Measurements from ENCODE around the gene FABP7.

- TF ChIP-seq RXRA (IDR thresholded peaks at IDR 0.05), result no peak
- TF ChIP-seq TAF1 (conservative IDR thresholded peaks at IDR 0.05), result no peak
- TF ChIP-seq ATF3 (IDR thresholded peaks at IDR 0.05), result no peak
- no peak for TF ChIP-seq SP1 (IDR thresholded peaks at IDR 0.05)
Observed at GRCh38 chr6:122831511-122831910, 52.0 kb downstream of the FABP7 start.

Measured in liver (tissue), 2 donors.